CD8-positive, alpha-beta memory T cell (primary cell): ENCODE measurements around the gene GLI2. TPM values are rescaled to one million over a fixed set of nuclear protein-coding genes. Genes with fewer than 3 reads are reported as not detected.

Experiments used
- CTCF ChIA-PET: fragments of 350-600 bp; sonication (Branson Sonifier 250); formaldehyde crosslinking; loops from one replicate; lab custom pipeline; 2021; ENCODE audit warnings: antibody characterized with exemption; lab: Charles Lee
- POLR2A ChIA-PET: fragments of 350-600 bp; sonication (Branson Sonifier 250); formaldehyde crosslinking; loops from one replicate; lab custom pipeline; 2021; ENCODE audit warnings: antibody characterized with exemption; lab: Charles Lee
- DNase-seq, 5 donors: peaks; one replicate each; pipeline versions ENCODE4 v3.0.0 to v3.0.0-alpha.2; 2020 to 2022; ENCODE audit warnings: mixed read lengths in 1 of 5
- H3K27ac ChIP-seq: one replicate; pipeline ENCODE4 v1.7.0; 2013; ENCODE audit warnings: low read depth, mild to moderate bottlenecking, low read length, moderate library complexity
- H3K27me3 ChIP-seq: 2 replicates; pipeline ENCODE4 v1.7.0; 2013; ENCODE audit warnings: low read length, mild to moderate bottlenecking; ENCODE audit not compliant: insufficient read depth, poor library complexity, severe bottlenecking
- H3K36me3 ChIP-seq: 2 replicates; pipeline ENCODE4 v1.7.0; 2013; ENCODE audit warnings: mild to moderate bottlenecking, low read length, moderate library complexity; ENCODE audit not compliant: insufficient read depth
- H3K4me1 ChIP-seq: 2 replicates; pipeline ENCODE4 v1.7.0; 2013; ENCODE audit warnings: mild to moderate bottlenecking, low read length, moderate library complexity; ENCODE audit not compliant: insufficient read depth
- H3K4me3 ChIP-seq: 2 replicates; pipeline ENCODE4 v1.7.0; 2013; ENCODE audit warnings: mild to moderate bottlenecking, low read length
- H3K9me3 ChIP-seq: 2 replicates; pipeline ENCODE4 v1.7.0; 2013; ENCODE audit warnings: mild to moderate bottlenecking, low read length
- H3K27ac Mint-ChIP-seq, 8 donors: one replicate each; pipeline ENCODE4 v1.8.0; 2020 to 2021; ENCODE audit warnings: mixed read lengths in 8 of 8, mild to moderate bottlenecking in 6 of 8, inconsistent platforms in 3 of 8, moderate library complexity in 3 of 8
- H3K27me3 Mint-ChIP-seq, 2 donors: one replicate each; pipeline ENCODE4 v1.8.0; 2020 to 2021; ENCODE audit warnings: mixed read lengths in 2 of 2, mild to moderate bottlenecking in 1 of 2, moderate library complexity in 1 of 2
- H3K36me3 Mint-ChIP-seq, 3 donors: one replicate each; pipeline ENCODE4 v1.8.0; 2020 to 2021; ENCODE audit warnings: mixed read lengths in 3 of 3, inconsistent platforms in 1 of 3, mild to moderate bottlenecking in 1 of 3
- H3K4me1 Mint-ChIP-seq, 3 donors: one replicate each; pipeline ENCODE4 v1.8.0; 2020 to 2021; ENCODE audit warnings: mixed read lengths in 3 of 3, inconsistent platforms in 1 of 3, mild to moderate bottlenecking in 1 of 3
- H3K4me3 Mint-ChIP-seq, 7 donors: one replicate each; pipeline ENCODE4 v1.8.0; 2020 to 2021; ENCODE audit warnings: mixed read lengths in 7 of 7, mild to moderate bottlenecking in 6 of 7, moderate library complexity in 4 of 7, inconsistent platforms in 2 of 7
- H3K9me3 Mint-ChIP-seq, 5 donors: one replicate each; pipeline ENCODE4 v1.8.0; 2020 to 2022; ENCODE audit warnings: mixed read lengths in 5 of 5, mild to moderate bottlenecking in 3 of 5, moderate library complexity in 2 of 5, inconsistent platforms in 1 of 5
- polyA plus RNA-seq: library from polyadenylated mRNA; unstranded; fragments of 300-500 nt; fragmentation: Illumina TruSeq; gene quantifications from one replicate; pipeline ENCODE4 v1.2.3, GENCODE V29; 2021
- total RNA-seq, 2 experiments: library from RNA; stranded (reverse); gene quantifications; one replicate each; pipeline ENCODE4 v1.2.3, GENCODE V29; 2021

The GLI2 gene
- total and polyA plus RNA-seq, 3 experiments from 2014 or later = not detected

- H3K27ac ChIP-seq = no peak overlapping the region
- peak in 1 of 5 donors; percentile 42 for DNase-seq
- peaks cover 0 to 3% (median 0%) of the 10 kb centered on the region in 5 donors for H3K9me3 Mint-ChIP-seq
- H3K36me3 ChIP-seq = no peaks in the 10 kb centered on the region
- H3K27me3 ChIP-seq = no peaks in the 10 kb centered on the region
- no peak overlapping the region for H3K4me3 Mint-ChIP-seq
- H3K9me3 ChIP-seq = no peaks in the 10 kb centered on the region
- H3K4me3 ChIP-seq = no peak overlapping the region
- H3K27ac Mint-ChIP-seq = no peak overlapping the region
- POLR2A ChIA-PET = no interaction called here
- no peaks in the 10 kb centered on the region for H3K4me1 ChIP-seq
- no peaks in the 10 kb centered on the region for H3K4me1 Mint-ChIP-seq
- peaks cover 8 to 17% of the 10 kb centered on the region in 2 donors for H3K27me3 Mint-ChIP-seq
- CTCF ChIA-PET = no interaction called here
- no peaks in the 10 kb centered on the region for H3K36me3 Mint-ChIP-seq
Measured at GRCh38 chr2:120715353-120715752, 20.3 kb upstream of the GLI2 start.

- no peak overlapping the region for H3K4me3 Mint-ChIP-seq
- no peaks in the 10 kb centered on the region for H3K36me3 Mint-ChIP-seq
- no peaks in the 10 kb centered on the region for H3K36me3 ChIP-seq
- H3K9me3 Mint-ChIP-seq = peaks cover 0 to 3% (median 0%) of the 10 kb centered on the region in 5 donors
- H3K27ac ChIP-seq = no peak overlapping the region
- no peaks in the 10 kb centered on the region for H3K27me3 ChIP-seq
- ChIA-PET CTCF (no interaction called here), POLR2A (no interaction called here)
- H3K27ac Mint-ChIP-seq = no peak overlapping the region
- DNase-seq = peak in 1 of 5 donors; percentile 18
- H3K27me3 Mint-ChIP-seq = peaks cover 8 to 17% of the 10 kb centered on the region in 2 donors
- H3K4me1 Mint-ChIP-seq = no peaks in the 10 kb centered on the region
- H3K9me3 ChIP-seq = no peaks in the 10 kb centered on the region
- no peak overlapping the region for H3K4me3 ChIP-seq
- no peaks in the 10 kb centered on the region for H3K4me1 ChIP-seq
Measured at GRCh38 chr2:120715941-120716340, 19.7 kb upstream of the GLI2 start.

DNA sequence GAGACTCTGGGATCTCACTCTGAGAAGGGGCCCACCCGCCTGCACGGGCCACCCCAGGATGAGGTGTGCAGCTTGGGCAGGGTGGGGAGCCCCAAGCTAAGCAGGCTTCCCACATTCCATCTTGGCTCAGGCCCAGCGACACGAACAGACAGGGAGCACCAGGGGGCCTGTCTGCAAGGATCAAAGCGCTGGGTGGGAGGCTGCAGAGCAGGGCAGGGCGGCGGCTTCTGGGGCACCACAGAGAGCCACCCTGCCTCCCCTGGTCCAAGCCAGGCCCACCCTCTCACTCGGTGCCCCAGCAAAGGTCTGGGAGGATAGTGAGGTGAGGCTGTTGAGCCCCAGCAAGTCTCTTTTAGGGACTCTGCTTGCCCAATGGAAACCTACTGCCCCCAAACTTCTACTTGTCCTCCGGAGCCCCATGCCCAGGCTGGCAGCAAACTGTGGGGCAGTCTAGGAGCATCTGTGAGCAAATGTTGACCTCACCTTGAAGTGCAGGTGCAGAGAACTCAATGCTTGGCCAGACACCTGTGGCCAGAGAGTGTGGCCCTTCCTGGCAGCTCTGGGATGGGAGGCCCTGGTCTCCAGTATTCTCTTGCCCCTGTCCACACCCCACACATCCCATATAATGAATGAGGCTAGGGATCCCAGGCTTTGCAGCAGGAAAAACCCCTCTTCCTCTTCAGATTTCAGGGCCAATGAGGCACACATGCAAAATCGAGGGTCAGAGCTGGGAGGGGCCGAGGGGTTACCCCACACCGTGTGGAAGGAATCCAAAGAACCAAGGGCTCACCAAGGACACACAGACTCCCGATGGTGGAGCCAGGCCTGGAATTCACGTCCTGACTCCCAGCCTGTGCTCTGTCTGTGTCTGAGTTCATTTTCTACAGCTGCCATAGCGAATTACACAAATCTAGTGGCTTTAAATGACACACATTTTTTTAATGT is 18.8 kb upstream of the GLI2 start:
- Histone ChIP-seq H3K36me3 (no peaks in the 10 kb centered on the region), H3K4me1 (no peaks in the 10 kb centered on the region), H3K27ac (no peak overlapping the region), H3K27me3 (no peaks in the 10 kb centered on the region), H3K9me3 (no peaks in the 10 kb centered on the region), H3K4me3 (no peak overlapping the region)
- Mint-ChIP-seq H3K9me3 (peaks cover 0 to 3% (median 0%) of the 10 kb centered on the region in 5 donors), H3K36me3 (no peaks in the 10 kb centered on the region), H3K4me3 (no peak overlapping the region), H3K27me3 (peaks cover 8 to 10% of the 10 kb centered on the region in 2 donors), H3K4me1 (no peaks in the 10 kb centered on the region), H3K27ac (no peak overlapping the region)
- CTCF ChIA-PET = no interaction called here
- peak in 1 of 5 donors; percentile 21 for DNase-seq
- POLR2A ChIA-PET = no interaction called here

- no peaks in the 10 kb centered on the region for H3K36me3 ChIP-seq
- H3K9me3 ChIP-seq = no peaks in the 10 kb centered on the region
- no peaks in the 10 kb centered on the region for H3K4me1 ChIP-seq
- ChIA-PET POLR2A (no interaction called here), CTCF (no interaction called here)
- DNase-seq = peak in 1 of 5 donors; percentile 15
- H3K27me3 ChIP-seq = no peaks in the 10 kb centered on the region
- no peaks in the 10 kb centered on the region for H3K36me3 Mint-ChIP-seq
- no peak overlapping the region for H3K4me3 Mint-ChIP-seq
- H3K27ac ChIP-seq = no peak overlapping the region
- H3K27me3 Mint-ChIP-seq = peaks cover 0 to 12% of the 10 kb centered on the region in 2 donors
- H3K4me1 Mint-ChIP-seq = no peaks in the 10 kb centered on the region
- H3K4me3 ChIP-seq = no peak overlapping the region
- no peak overlapping the region for H3K27ac Mint-ChIP-seq
- H3K9me3 Mint-ChIP-seq = peaks cover 0 to 2% (median 0%) of the 10 kb centered on the region in 5 donors
Measured at GRCh38 chr2:120719491-120719890, 16.2 kb upstream of the GLI2 start.

DNA sequence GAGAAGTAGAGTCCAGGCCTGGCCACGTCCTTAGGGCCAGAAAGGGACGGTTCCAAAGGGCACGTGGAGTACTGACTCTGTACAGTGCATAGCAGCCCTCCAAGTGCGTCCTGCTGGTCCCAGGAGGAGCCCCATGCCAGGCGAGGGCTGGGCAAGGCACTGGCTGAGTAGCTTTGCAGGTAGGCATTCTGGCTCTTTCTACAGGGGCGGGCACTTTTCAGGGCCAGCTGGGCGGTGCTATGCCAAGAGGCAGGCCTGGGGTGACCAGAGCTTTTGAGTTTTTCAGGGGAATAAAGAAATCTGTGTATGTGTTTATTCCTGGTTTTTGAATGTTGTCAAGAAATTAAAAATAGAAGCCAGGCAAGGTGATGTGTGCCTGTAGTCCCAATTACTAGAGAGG is 15.4 kb upstream of the GLI2 start:
- Histone ChIP-seq H3K27me3 (no peaks in the 10 kb centered on the region), H3K4me3 (no peak overlapping the region), H3K27ac (no peak overlapping the region), H3K9me3 (no peaks in the 10 kb centered on the region), H3K4me1 (no peaks in the 10 kb centered on the region), H3K36me3 (no peaks in the 10 kb centered on the region)
- POLR2A ChIA-PET = no interaction called here
- Mint-ChIP-seq H3K9me3 (peaks cover 0 to 6% (median 0%) of the 10 kb centered on the region in 5 donors), H3K4me1 (no peaks in the 10 kb centered on the region), H3K27ac (no peak overlapping the region), H3K36me3 (no peaks in the 10 kb centered on the region), H3K4me3 (no peak overlapping the region), H3K27me3 (peaks cover 0 to 12% of the 10 kb centered on the region in 2 donors)
- no peak for DNase-seq
- CTCF ChIA-PET = no interaction called here

- no peak overlapping the region for H3K27ac ChIP-seq
- peak in 1 of 5 donors; percentile 7 for DNase-seq
- Mint-ChIP-seq H3K27me3 (peaks cover 0 to 12% of the 10 kb centered on the region in 2 donors), H3K4me1 (no peaks in the 10 kb centered on the region), H3K9me3 (peaks cover 0 to 6% (median 0%) of the 10 kb centered on the region in 5 donors), H3K27ac (no peak overlapping the region), H3K4me3 (no peak overlapping the region), H3K36me3 (no peaks in the 10 kb centered on the region)
- no peaks in the 10 kb centered on the region for H3K27me3 ChIP-seq
- CTCF ChIA-PET = no interaction called here
- no peaks in the 10 kb centered on the region for H3K4me1 ChIP-seq
- POLR2A ChIA-PET = no interaction called here
- no peaks in the 10 kb centered on the region for H3K9me3 ChIP-seq
- no peak overlapping the region for H3K4me3 ChIP-seq
- no peaks in the 10 kb centered on the region for H3K36me3 ChIP-seq
Measured at GRCh38 chr2:120720746-120721375, 14.8 kb upstream of the GLI2 start.

GRCh38 chr2:120722246-120722567 is 13.5 kb upstream of the GLI2 start:
- H3K27me3 Mint-ChIP-seq = peaks cover 0 to 12% of the 10 kb centered on the region in 2 donors
- H3K36me3 ChIP-seq = no peaks in the 10 kb centered on the region

More at GRCh38 chr2:120722246-120722567, 13.5 kb upstream of the GLI2 start:
- H3K4me1 ChIP-seq = no peaks in the 10 kb centered on the region
- Mint-ChIP-seq H3K36me3 (no peaks in the 10 kb centered on the region), H3K4me1 (no peaks in the 10 kb centered on the region), H3K9me3 (peaks cover 0 to 6% (median 2%) of the 10 kb centered on the region in 5 donors), H3K27ac (no peak overlapping the region), H3K4me3 (no peak overlapping the region)
- no peak overlapping the region for H3K4me3 ChIP-seq
- H3K27ac ChIP-seq = no peak overlapping the region
- no peaks in the 10 kb centered on the region for H3K27me3 ChIP-seq
- ChIA-PET CTCF (no interaction called here), POLR2A (no interaction called here)
- H3K9me3 ChIP-seq = no peaks in the 10 kb centered on the region
- peak in 1 of 5 donors; percentile 11 for DNase-seq
